Upper lobe of right lung (tissue), 1 donor: ENCODE measurements around the gene SDR9C7. TPM values are rescaled to one million over a fixed set of nuclear protein-coding genes. Genes with fewer than 3 reads are reported as not detected.
"Not testable (repeated sequence)": the region's sequence is repeated elsewhere in the genome, so short reads cannot be mapped to it uniquely, and the experiment has no call there.

ENCODE experiments used
- ATAC-seq: fragments of 200-7000 bp; cut with Tn5 transposase; one replicate; pipeline ENCODE4 v1.9.1; 2020; ENCODE audit warnings: mild to moderate bottlenecking, moderate library complexity
- DNase-seq: peaks from one replicate; pipeline ENCODE4 v3.0.0-alpha.2; 2020
- H3K27ac ChIP-seq: fragments of 200-600 bp; one replicate; pipeline ENCODE4 v1.8.0; 2022
- H3K27me3 ChIP-seq: fragments of 200-600 bp; one replicate; pipeline ENCODE4 v1.8.0; 2022; ENCODE audit warnings: mild to moderate bottlenecking
- H3K36me3 ChIP-seq: fragments of 200-600 bp; one replicate; pipeline ENCODE4 v1.8.0; 2022
- H3K4me1 ChIP-seq: fragments of 200-600 bp; one replicate; pipeline ENCODE4 v1.8.0; 2022
- H3K4me3 ChIP-seq: fragments of 200-600 bp; one replicate; pipeline ENCODE4 v1.8.0; 2022; ENCODE audit warnings: mild to moderate bottlenecking
- H3K9me3 ChIP-seq: fragments of 200-600 bp; one replicate; pipeline ENCODE4 v1.8.0; 2022
- intact Hi-C: fragments of 100-400 bp; cut with DNase I; formaldehyde crosslinking; loops from one replicate; pipeline ENCODE4 v1.11.0; 2022
- total RNA-seq: library from RNA; stranded (reverse); fragmentation: NEBNext Ultra II Directional; extraction: Animal tissue kit (Norgen Biotek cat#: 25700); gene quantifications from one replicate; pipeline ENCODE4 v1.2.1, GENCODE V29; 2021
- TF ChIP-seq, protein P1 (sequence below): fragments of 200-600 bp; IDR thresholded peaks from one replicate; pipeline ENCODE4 v1.8.0; 2022; ENCODE audit warnings: antibody characterized with exemption
- donor health status: DM: no; HTN: yes; CAD: no; lungs with severe emphysema.

The SDR9C7 gene
- total RNA-seq, 1 donor from 2014 or later = not detected

GRCh38 chr12:56921346-56921745 is 12.9 kb downstream of the SDR9C7 start:
- Histone ChIP-seq H3K36me3 (no peaks in the 10 kb centered on the region), H3K4me1 (no peaks in the 10 kb centered on the region), H3K27me3 (no peaks in the 10 kb centered on the region), H3K9me3 (no peaks in the 10 kb centered on the region), H3K27ac (no peak overlapping the region), H3K4me3 (no peak overlapping the region)
- no peak for DNase-seq
- TF ChIP-seq, protein P1, sequence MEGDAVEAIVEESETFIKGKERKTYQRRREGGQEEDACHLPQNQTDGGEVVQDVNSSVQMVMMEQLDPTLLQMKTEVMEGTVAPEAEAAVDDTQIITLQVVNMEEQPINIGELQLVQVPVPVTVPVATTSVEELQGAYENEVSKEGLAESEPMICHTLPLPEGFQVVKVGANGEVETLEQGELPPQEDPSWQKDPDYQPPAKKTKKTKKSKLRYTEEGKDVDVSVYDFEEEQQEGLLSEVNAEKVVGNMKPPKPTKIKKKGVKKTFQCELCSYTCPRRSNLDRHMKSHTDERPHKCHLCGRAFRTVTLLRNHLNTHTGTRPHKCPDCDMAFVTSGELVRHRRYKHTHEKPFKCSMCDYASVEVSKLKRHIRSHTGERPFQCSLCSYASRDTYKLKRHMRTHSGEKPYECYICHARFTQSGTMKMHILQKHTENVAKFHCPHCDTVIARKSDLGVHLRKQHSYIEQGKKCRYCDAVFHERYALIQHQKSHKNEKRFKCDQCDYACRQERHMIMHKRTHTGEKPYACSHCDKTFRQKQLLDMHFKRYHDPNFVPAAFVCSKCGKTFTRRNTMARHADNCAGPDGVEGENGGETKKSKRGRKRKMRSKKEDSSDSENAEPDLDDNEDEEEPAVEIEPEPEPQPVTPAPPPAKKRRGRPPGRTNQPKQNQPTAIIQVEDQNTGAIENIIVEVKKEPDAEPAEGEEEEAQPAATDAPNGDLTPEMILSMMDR = no peak
- intact Hi-C loops = no loop called here
- ATAC-seq = no peak

DNA sequence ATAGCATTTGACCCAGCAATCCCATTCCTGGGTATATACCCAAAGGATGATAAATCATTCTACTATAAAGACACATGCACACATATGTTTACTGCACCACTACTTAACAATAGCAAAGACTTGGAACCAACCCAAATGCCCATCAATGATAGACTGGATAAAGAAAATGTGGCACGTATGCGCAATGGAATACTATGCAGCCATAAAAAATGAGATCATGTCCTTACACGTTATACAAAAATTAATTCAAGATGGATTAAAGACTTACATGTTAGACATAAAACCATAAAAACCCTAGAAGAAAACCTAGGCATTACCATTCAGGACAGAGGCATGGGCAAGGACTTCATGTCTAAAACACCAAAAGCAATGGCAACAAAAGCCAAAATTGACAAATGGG is 16.1 kb downstream of the SDR9C7 start:
- H3K27ac ChIP-seq, intact Hi-C loops, H3K4me1 ChIP-seq, H3K4me3 ChIP-seq, ATAC-seq, H3K27me3 ChIP-seq, DNase-seq, H3K36me3 ChIP-seq, H3K9me3 ChIP-seq: not testable (repeated sequence)

DNA sequence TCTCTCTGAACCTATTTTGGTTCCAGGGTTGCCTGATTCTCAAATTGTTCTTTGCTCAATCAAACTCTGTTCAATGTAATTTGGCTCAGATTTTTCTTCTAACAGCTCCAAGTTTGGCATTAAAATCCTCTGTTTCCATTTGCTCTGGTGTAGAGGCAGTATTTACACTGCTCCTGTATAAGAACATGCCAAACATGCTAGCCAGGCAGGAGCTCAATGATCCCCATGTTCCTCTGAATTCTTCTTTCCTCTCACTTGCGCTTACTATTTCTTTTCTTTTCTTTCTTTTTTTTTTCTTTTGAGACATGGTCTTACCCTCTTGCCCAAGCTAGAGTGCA is 17.2 kb downstream of the SDR9C7 start:
- no peak for ATAC-seq
- no peaks in the 10 kb centered on the region for H3K36me3 ChIP-seq

GRCh38 chr12:56916296-56916995 is 17.8 kb downstream of the SDR9C7 start:
- TF ChIP-seq, protein P1 = no peak
- Histone ChIP-seq H3K4me3 (no peak overlapping the region), H3K9me3 (no peaks in the 10 kb centered on the region), H3K27ac (no peak overlapping the region), H3K27me3 (no peaks in the 10 kb centered on the region), H3K4me1 (no peaks in the 10 kb centered on the region), H3K36me3 (no peaks in the 10 kb centered on the region)
- intact Hi-C loops = no loop called here
- DNase-seq (no peak), ATAC-seq (no peak)

More for the DNA sequence above, 17.2 kb downstream of the SDR9C7 start:
- Histone ChIP-seq H3K4me3 (no peak overlapping the region), H3K9me3 (no peaks in the 10 kb centered on the region), H3K27ac (no peak overlapping the region), H3K27me3 (no peaks in the 10 kb centered on the region), H3K4me1 (no peaks in the 10 kb centered on the region)
- no peak for DNase-seq
- TF ChIP-seq, protein P1 = no peak
- intact Hi-C loops = no loop called here

DNA sequence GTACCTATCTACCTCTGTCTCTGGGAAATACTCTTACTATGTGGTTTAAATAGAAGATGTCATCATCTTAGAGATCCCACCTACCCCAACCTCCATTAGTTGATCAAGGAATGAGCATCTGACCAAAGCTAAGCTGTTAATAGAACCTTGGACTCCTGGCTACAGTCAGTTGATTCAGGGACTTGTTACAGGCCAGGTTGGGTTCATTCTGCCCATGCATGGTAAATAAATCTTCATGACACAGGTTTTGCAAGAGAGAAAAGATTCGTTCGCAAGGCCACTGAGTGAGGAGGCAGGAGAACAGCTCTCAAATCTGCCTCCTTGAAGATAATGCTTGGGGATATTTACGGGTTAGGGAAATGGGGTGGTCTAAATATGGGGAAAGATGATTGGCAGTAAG is 19.5 kb downstream of the SDR9C7 start:
- DNase-seq = no peak
- Histone ChIP-seq H3K36me3 (no peaks in the 10 kb centered on the region), H3K4me1 (no peaks in the 10 kb centered on the region), H3K9me3 (no peaks in the 10 kb centered on the region), H3K27me3 (no peaks in the 10 kb centered on the region), H3K27ac (no peak overlapping the region), H3K4me3 (no peak overlapping the region)
- no peak for ATAC-seq
- intact Hi-C loops = no loop called here
- TF ChIP-seq, protein P1 = no peak

DNA sequence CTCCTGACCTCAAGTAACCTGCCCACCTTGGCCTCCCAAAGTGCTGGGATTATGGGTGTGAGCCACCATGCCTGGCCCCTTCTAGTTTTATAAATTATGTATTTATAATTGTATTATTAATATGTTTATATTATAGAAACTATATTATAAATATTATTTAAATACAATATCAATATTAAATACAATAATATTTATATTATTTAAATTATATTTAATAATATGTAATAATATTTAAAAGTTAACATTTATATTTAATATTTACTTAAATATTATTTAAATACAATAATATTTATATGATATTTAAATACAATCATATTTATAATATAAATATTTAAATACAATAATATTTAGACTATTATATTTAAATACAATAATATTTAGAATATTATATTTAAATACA is 20.0 kb downstream of the SDR9C7 start:
- TF ChIP-seq, protein P1 = no peak
- no peak for DNase-seq
- no peak for ATAC-seq
- intact Hi-C loops = no loop called here
- Histone ChIP-seq H3K4me1 (no peaks in the 10 kb centered on the region), H3K27me3 (no peaks in the 10 kb centered on the region), H3K27ac (no peak overlapping the region), H3K9me3 (no peaks in the 10 kb centered on the region), H3K36me3 (no peaks in the 10 kb centered on the region), H3K4me3 (no peak overlapping the region)

- H3K27me3 ChIP-seq, H3K4me1 ChIP-seq, DNase-seq, H3K4me3 ChIP-seq, H3K27ac ChIP-seq, H3K9me3 ChIP-seq, ATAC-seq, H3K36me3 ChIP-seq, intact Hi-C loops: not testable (repeated sequence)
Measured at GRCh38 chr12:56909403-56909802, 24.8 kb downstream of the SDR9C7 start.
